ENCODE data around the gene PNMA6E.

GRCh38 chrX:153441981-153442380 lies 40.8 kb upstream of the PNMA6E start:
- TF ChIP-seq EZH2phosphoT487 (IDR thresholded peaks at IDR 0.05; ENCODE audit: low read length) (no peak), CTCF (IDR thresholded peaks at IDR 0.05; ENCODE audit: low read length) (no peak), EZH2 (optimal IDR thresholded peaks at IDR 0.05; ENCODE audit: low read depth, low read length) (no peak)

Data from MM.1S (cell line).